IMR-90 (cell line): ENCODE data around the gene CDH15. TPM values are rescaled to one million over a fixed set of nuclear protein-coding genes. Genes with fewer than 3 reads are reported as not detected.

Source experiments
- ATAC-seq: fragments of 200-7000 bp; cut with Tn5 transposase; 2 replicates; pipeline ENCODE4 v1.9.1; 2020; ENCODE audit warnings: low read depth, mild to moderate bottlenecking, moderate library complexity
- BruUV-seq: library from RNA; stranded (reverse); fragments of 400-500 nt; replicated peaks from 2 replicates; lab custom pipeline; 2021; lab: Mats Ljungman, UMichigan
- CTCF ChIA-PET: fragments of 300-600 bp; formaldehyde crosslinking; extraction: SDS; loops from one replicate; lab custom pipeline; 2021; ENCODE audit warnings: antibody characterized with exemption; lab: Yijun Ruan, JAX
- POLR2A ChIA-PET: fragments of 300-600 bp; sonication (Branson Sonifier 250); formaldehyde crosslinking; loops from one replicate; lab custom pipeline; 2022; ENCODE audit warnings: antibody characterized with exemption; ENCODE audit not compliant: unreplicated experiment; lab: Charles Lee
- DNase-seq: peaks from one replicate; pipeline ENCODE4 v3.0.0; 2013
- H2AFZ ChIP-seq: replicated peaks from 2 replicates; pipeline ENCODE3; 2013; ENCODE audit warnings: low read length, mild to moderate bottlenecking; ENCODE audit not compliant: poor library complexity
- H2AK5ac ChIP-seq: 2 replicates; pipeline ENCODE4 v1.6.1; 2013; ENCODE audit warnings: low read depth, low read length, inconsistent platforms
- H2AK9ac ChIP-seq: replicated peaks from 2 replicates; pipeline ENCODE3; 2013; ENCODE audit warnings: mild to moderate bottlenecking, low read depth, low read length, moderate library complexity; ENCODE audit not compliant: poor library complexity
- H2BK120ac ChIP-seq: 2 replicates; pipeline ENCODE4 v1.6.1; 2013; ENCODE audit warnings: low read depth, low read length, inconsistent platforms
- H2BK15ac ChIP-seq: 3 replicates; pipeline ENCODE4 v1.6.1; 2013; ENCODE audit warnings: low read depth, low read length, inconsistent platforms
- H2BK20ac ChIP-seq: 2 replicates; pipeline ENCODE4 v1.6.1; 2013; ENCODE audit warnings: low read depth, mild to moderate bottlenecking, inconsistent platforms, low read length, moderate library complexity
- H2BK5ac ChIP-seq: 2 replicates; pipeline ENCODE4 v1.6.1; 2013; ENCODE audit warnings: mild to moderate bottlenecking, low read depth, low read length, inconsistent platforms; ENCODE audit not compliant: poor library complexity, severe bottlenecking
- H3K14ac ChIP-seq: replicated peaks from 2 replicates; pipeline ENCODE4 v1.6.1; 2013; ENCODE audit warnings: low read depth, low read length, inconsistent platforms
- H3K18ac ChIP-seq: 2 replicates; pipeline ENCODE4 v1.6.1; 2013; ENCODE audit warnings: low read depth, low read length, control low read depth
- H3K23ac ChIP-seq: 2 replicates; pipeline ENCODE4 v1.6.1; 2013; ENCODE audit warnings: low read depth, low read length, inconsistent platforms
- H3K27ac ChIP-seq: 2 replicates; pipeline ENCODE4 v1.5.1; 2013; ENCODE audit warnings: mild to moderate bottlenecking, control low read depth, low read length; ENCODE audit not compliant: insufficient read depth
- H3K27me3 ChIP-seq: 2 replicates; pipeline ENCODE4 v1.6.1; 2013; ENCODE audit warnings: low read length; ENCODE audit not compliant: control insufficient read depth, insufficient read depth
- H3K36me3 ChIP-seq: 2 replicates; pipeline ENCODE4 v1.6.1; 2013; ENCODE audit warnings: low read length, mixed read lengths; ENCODE audit not compliant: control insufficient read depth, insufficient read depth
- H3K4ac ChIP-seq: 2 replicates; pipeline ENCODE4 v1.6.1; 2013; ENCODE audit warnings: low read depth, low read length, inconsistent platforms
- H3K4me1 ChIP-seq: 2 replicates; pipeline ENCODE4 v1.6.1; 2013; ENCODE audit warnings: low read length, mixed read lengths; ENCODE audit not compliant: control insufficient read depth, insufficient read depth
- H3K4me2 ChIP-seq: 2 replicates; pipeline ENCODE4 v1.6.1; 2013; ENCODE audit warnings: low read depth, mild to moderate bottlenecking, control low read depth, low read length, moderate library complexity
- H3K4me3 ChIP-seq: 2 replicates; pipeline ENCODE4 v1.5.1; 2013; ENCODE audit warnings: low read depth, mild to moderate bottlenecking, control low read depth, low read length, moderate library complexity; ENCODE audit not compliant: insufficient read depth
- H3K56ac ChIP-seq: 2 replicates; pipeline ENCODE4 v1.6.1; 2013; ENCODE audit warnings: low read length, inconsistent platforms; ENCODE audit not compliant: insufficient read depth; ENCODE audit errors: extremely low read depth
- H3K79me1 ChIP-seq, 2 experiments: 2 replicates each; pipeline ENCODE4 v1.6.1; 2013; ENCODE audit warnings: low read length in 2 of 2, inconsistent platforms in 1 of 2, low read depth in 1 of 2
- H3K9ac ChIP-seq: 2 replicates; pipeline ENCODE4 v1.6.1; 2013; ENCODE audit warnings: low read depth, low read length, control low read depth
- H3K9me1 ChIP-seq: 2 replicates; pipeline ENCODE4 v1.6.1; 2013; ENCODE audit warnings: low read length, inconsistent platforms; ENCODE audit not compliant: insufficient read depth
- H3K9me3 ChIP-seq: 2 replicates; pipeline ENCODE4 v1.6.1; 2013; ENCODE audit warnings: low read length; ENCODE audit not compliant: control insufficient read depth, insufficient read depth
- H4K20me1 ChIP-seq: 2 replicates; pipeline ENCODE4 v1.6.1; 2013; ENCODE audit warnings: low read length, inconsistent platforms; ENCODE audit not compliant: insufficient read depth
- H4K5ac ChIP-seq: 2 replicates; pipeline ENCODE4 v1.6.1; 2013; ENCODE audit warnings: mild to moderate bottlenecking, low read depth, low read length, control low read depth
- H4K8ac ChIP-seq, 2 experiments: 2 replicates each; pipeline ENCODE4 v1.6.1; 2013; ENCODE audit warnings: low read depth in 2 of 2, low read length in 2 of 2, control low read depth in 1 of 2, inconsistent platforms in 1 of 2
- H4K91ac ChIP-seq: 2 replicates; pipeline ENCODE4 v1.6.1; 2013; ENCODE audit warnings: low read depth, low read length, inconsistent platforms; ENCODE audit not compliant: insufficient read depth
- BHLHE40 ChIP-seq: fragments of 150-350 bp; IDR thresholded peaks from 2 replicates; pipeline ENCODE4 v1.6.1; 2016; ENCODE audit warnings: mild to moderate bottlenecking, low read depth, low read length
- MAZ ChIP-seq: IDR thresholded peaks from 2 replicates; pipeline ENCODE4 v1.6.1; 2012; ENCODE audit warnings: low read depth, mild to moderate bottlenecking, low read length, improper control_type of control experiment, moderate library complexity, borderline replicate concordance
- NFE2L2 ChIP-seq: fragments of 150-350 bp; IDR thresholded peaks from 2 replicates; pipeline ENCODE4 v1.6.1; 2016; ENCODE audit warnings: low read depth, mild to moderate bottlenecking, low read length
- RCOR1 ChIP-seq: IDR thresholded peaks from 2 replicates; pipeline ENCODE4 v1.6.1; 2012; ENCODE audit warnings: mild to moderate bottlenecking, low read length, improper control_type of control experiment; ENCODE audit not compliant: insufficient replicate concordance
- WGBS, 2 experiments: methylation state at CpG; one replicate each; pipeline versions ENCODE4 v1.1.5 to v1.1.7; 2013; ENCODE audit warnings: missing lambda C conversion rate in 2 of 2; ENCODE audit not compliant: insufficient read length in 1 of 2; ENCODE audit errors: extremely low coverage in 2 of 2; 5-methylcytosine and 5-hydroxymethylcytosine counted together
- dilution Hi-C: fragments of 300-500 bp; cut with HindIII; formaldehyde crosslinking; loops from one replicate; pipeline ENCODE4 v1.14.3; 2018; ENCODE audit warnings: low sequenced_read_pairs; ENCODE audit not compliant: unreplicated experiment
- in situ Hi-C: fragments of 300-500 bp; cut with MboI; formaldehyde crosslinking; loops from 3 replicates; pipeline ENCODE4 v1.14.3; 2019; ENCODE audit warnings: low sequenced_read_pairs, inconsistent platforms, mixed read lengths
- intact Hi-C: fragments of 100-400 bp; cut with micrococcal nuclease; formaldehyde crosslinking; loops from 2 replicates; pipeline ENCODE4 v1.10.0; 2022
- polyA plus RNA-seq, 3 experiments: library from polyadenylated mRNA; depleted of rRNA; stranded (reverse); fragments of >200 nt; gene quantifications; 2 replicates each; pipeline ENCODE4 v1.2.3, GENCODE V29; 2012; ENCODE audit warnings: low replicate concordance in 1 of 3
- total RNA-seq: library from RNA; depleted of rRNA; stranded (reverse); fragments of >200 nt; gene quantifications from 2 replicates; pipeline ENCODE4 v1.2.3, GENCODE V29; 2012
- TF ChIP-seq, protein P1 (sequence below): conservative IDR thresholded peaks from 2 replicates; pipeline ENCODE4 v1.5.1; 2012; ENCODE audit warnings: mild to moderate bottlenecking, low read depth, low read length, improper control_type of control experiment

CDH15 gene
- total and polyA plus RNA-seq, 2 of the 4 experiments (the other 2 are of a cell fraction) = 0.18 to 0.62 TPM

DNA sequence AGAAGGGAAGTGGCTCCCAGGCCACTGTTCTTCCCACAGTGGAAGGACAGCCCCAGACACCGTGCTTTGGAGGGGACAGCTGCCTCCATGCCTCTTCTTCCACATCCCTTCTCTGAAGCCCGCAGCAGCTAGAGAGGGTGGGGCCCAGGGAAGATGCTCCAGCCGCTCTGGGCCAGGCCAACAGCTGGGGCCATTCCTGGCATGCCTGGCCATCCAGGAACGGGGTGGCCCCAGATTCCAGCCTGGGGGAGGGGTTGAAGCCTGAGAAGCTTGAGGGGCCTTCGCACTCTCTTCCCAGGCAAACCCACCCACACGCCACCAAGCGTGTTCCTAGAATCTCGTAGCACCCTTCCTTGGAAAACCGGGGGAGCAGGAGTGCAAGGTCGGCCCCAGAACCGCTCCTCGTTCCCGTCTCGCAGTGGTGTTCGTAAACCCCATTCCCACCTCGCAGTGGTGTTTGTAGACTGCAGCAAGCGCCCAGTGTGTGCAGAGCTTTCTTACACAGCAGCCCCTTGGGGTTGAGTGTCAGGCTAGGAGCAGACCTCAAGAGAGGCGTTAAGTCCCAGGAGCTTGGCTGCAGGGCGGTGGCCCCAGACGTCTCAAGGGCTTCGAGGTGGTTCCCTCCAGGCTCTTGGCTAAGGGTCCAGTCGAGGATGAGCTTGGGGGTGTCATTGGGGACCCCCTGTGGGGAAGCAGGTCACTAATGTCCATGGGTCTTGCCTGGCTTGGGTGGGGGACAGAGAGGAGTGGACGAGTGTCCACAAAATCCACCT lies 2.7 kb downstream of the CDH15 start:
- intact Hi-C loops = no loop called here
- Histone ChIP-seq H3K36me3 (no peaks in the 10 kb centered on the region), H2AK9ac (no peak overlapping the region), H4K20me1 (no peaks in the 10 kb centered on the region; the same call in 1 of the 2 replicates), H3K23ac (no peak overlapping the region), H3K27ac (no peak overlapping the region), H3K4me1 (peaks cover 3% of the 10 kb centered on the region; the same call in 1 of the 2 replicates), H3K9ac (no peak overlapping the region), H3K4me2 (no peak overlapping the region), H2AFZ (no peak overlapping the region), H2BK120ac (no peak overlapping the region), H2AK5ac (no peak overlapping the region), H3K9me3 (no peaks in the 10 kb centered on the region), H3K27me3 (peaks cover 56% of the 10 kb centered on the region), H2BK15ac (no peak overlapping the region), H4K8ac (no peak overlapping the region), H4K91ac (no peak overlapping the region), H2BK20ac (no peak overlapping the region), H4K5ac (no peak overlapping the region), H2BK5ac (no peak overlapping the region), H3K4me3 (no peak overlapping the region), H3K14ac (no peak overlapping the region), H3K79me1 (no peaks in the 10 kb centered on the region), H3K18ac (no peak overlapping the region), H3K9me1 (no peaks in the 10 kb centered on the region), H3K56ac (no peak overlapping the region), H3K4ac (no peak overlapping the region)
- in situ Hi-C loops = no loop called here
- dilution Hi-C loops = no loop called here
- POLR2A ChIA-PET = no interaction called here
- CTCF ChIA-PET = no interaction called here
- BruUV-seq = no TSS peak
- ATAC-seq (no peak), DNase-seq (no peak)
- WGBS, 2 experiments = 88% methylated on average over 5 of the region's 23 CpGs; no CpG with 5 or more reads in 1 of the 2 experiments
- TF ChIP-seq, protein P1, sequence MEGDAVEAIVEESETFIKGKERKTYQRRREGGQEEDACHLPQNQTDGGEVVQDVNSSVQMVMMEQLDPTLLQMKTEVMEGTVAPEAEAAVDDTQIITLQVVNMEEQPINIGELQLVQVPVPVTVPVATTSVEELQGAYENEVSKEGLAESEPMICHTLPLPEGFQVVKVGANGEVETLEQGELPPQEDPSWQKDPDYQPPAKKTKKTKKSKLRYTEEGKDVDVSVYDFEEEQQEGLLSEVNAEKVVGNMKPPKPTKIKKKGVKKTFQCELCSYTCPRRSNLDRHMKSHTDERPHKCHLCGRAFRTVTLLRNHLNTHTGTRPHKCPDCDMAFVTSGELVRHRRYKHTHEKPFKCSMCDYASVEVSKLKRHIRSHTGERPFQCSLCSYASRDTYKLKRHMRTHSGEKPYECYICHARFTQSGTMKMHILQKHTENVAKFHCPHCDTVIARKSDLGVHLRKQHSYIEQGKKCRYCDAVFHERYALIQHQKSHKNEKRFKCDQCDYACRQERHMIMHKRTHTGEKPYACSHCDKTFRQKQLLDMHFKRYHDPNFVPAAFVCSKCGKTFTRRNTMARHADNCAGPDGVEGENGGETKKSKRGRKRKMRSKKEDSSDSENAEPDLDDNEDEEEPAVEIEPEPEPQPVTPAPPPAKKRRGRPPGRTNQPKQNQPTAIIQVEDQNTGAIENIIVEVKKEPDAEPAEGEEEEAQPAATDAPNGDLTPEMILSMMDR = no peak
- TF ChIP-seq NFE2L2 = no peak
- TF ChIP-seq BHLHE40 = no peak
- TF ChIP-seq MAZ = no peak
- TF ChIP-seq RCOR1 = no peak
